ENCODE results near the gene RLIM. TPM values are rescaled to one million over a fixed set of nuclear protein-coding genes. Genes with fewer than 3 reads are reported as not detected.
"Not testable (repeated sequence)": the region's sequence is repeated elsewhere in the genome, so short reads cannot be mapped to it uniquely, and the experiment has no call there.

Gene RLIM, protein sequence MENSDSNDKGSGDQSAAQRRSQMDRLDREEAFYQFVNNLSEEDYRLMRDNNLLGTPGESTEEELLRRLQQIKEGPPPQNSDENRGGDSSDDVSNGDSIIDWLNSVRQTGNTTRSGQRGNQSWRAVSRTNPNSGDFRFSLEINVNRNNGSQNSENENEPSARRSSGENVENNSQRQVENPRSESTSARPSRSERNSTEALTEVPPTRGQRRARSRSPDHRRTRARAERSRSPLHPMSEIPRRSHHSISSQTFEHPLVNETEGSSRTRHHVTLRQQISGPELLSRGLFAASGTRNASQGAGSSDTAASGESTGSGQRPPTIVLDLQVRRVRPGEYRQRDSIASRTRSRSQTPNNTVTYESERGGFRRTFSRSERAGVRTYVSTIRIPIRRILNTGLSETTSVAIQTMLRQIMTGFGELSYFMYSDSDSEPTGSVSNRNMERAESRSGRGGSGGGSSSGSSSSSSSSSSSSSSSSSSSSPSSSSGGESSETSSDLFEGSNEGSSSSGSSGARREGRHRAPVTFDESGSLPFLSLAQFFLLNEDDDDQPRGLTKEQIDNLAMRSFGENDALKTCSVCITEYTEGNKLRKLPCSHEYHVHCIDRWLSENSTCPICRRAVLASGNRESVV
- 10 to 100 TPM; 29.9 to 34.6 TPM for total RNA-seq

DNA sequence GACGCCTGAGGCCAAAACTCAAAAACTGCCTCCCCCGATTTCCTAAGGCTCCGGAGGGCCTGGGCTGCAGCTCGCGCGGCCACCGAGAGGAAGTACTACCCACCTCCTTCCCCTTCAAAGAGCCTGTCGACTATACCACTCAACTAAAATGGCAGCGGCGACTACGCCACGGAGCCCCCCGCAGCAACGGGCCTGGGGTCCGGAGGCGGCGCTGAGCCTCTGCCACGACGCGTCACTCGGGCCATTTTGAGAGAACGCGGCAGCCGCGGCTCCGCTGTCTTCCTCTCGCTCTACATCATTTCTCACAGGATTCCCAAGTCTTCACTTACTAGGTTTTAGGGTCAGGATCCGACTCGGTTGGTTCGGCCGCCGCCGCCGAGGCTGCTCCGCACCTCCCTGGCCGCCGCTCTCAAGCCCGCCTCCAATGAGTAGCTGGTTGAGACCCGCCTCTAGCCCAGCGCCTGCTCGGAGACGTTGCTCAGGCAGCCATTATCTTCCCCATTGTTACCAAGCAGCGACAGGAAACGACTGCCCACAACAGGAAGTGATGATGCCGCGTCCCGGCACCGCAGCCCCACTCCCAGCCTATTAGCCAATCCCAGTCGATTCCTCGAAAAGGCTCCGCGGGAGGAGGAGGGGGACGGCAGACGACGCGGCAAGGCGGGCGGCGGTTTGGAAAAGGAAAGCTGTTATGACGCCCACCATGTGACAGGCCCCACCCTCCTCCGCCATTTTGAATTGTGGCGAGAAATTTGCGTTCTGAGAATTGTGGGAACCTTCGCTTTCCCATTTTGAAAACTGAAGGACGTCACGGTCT, at the start of gene RLIM:
TSS of gene RLIM (minus strand) at position 532 of the 817 bp plus-strand sequence. CDS start 18,647 bp downstream, outside the sequence.
- DNase-seq: peak; percentile 93

DNA sequence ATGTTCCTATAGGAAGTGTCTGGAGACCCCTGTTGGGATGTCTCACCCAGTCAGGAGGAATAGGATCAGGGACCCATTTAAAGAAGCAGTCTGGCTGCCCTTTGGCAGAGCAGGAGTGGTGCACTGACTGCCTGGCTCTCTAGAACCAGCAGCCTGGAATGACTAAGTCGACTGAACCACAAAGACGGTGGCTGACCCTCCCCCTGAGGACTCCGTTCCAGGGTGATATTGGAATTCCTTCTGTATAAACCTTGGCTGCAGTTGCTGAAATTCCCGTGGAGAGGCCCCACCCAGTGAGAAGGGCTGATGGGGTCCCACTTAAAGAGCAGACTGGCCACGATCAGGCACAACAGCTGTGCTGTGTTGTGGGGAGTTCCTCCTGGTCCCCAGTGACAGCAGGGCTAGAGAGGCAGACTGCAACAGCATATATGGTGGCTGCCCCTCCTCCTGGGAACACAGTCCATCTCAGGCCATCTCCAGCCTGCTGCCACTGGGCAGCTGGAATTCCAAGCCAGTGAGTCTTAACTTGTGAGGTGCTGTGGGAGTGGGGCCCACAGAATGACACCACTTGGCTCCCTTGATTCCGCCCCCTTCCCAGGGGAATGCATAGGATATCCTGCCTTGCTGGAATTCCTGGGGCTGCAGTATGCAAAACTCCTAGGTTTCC, 41.8 kb upstream of the RLIM start:
- CTCF ChIA-PET: no interaction called here
- Mint-ChIP-seq H3K27ac (no peak overlapping the region), H3K36me3 (ENCODE audit: low read depth) (no peaks in the 10 kb centered on the region), H3K4me1 (peaks cover 3% of the 10 kb centered on the region), H3K4me3 (no peak overlapping the region), H3K27me3 (no peaks in the 10 kb centered on the region), H3K9me3 (no peaks in the 10 kb centered on the region)
- no peak for DNase-seq
- POLR2A ChIA-PET: no interaction called here

More for the DNA sequence above, at the start of gene RLIM:
- ChIA-PET POLR2A (no interaction called here), CTCF (interaction anchor here (1.8 kb wide), 1 partner anchor 16 kb away, joined by 4 read pairs; no protein-coding TSS in a partner anchor)
- Mint-ChIP-seq H3K27ac (peak within 1 kb of the TSS; percentile 99), H3K4me3 (peak within 1 kb of the TSS; percentile 98), H3K9me3 (no peaks in the 10 kb centered on the region), H3K27me3 (no peaks in the 10 kb centered on the region), H3K36me3 (ENCODE audit: low read depth) (peaks cover 15% of the 10 kb centered on the region), H3K4me1 (peaks cover 15% of the 10 kb centered on the region)

DNA sequence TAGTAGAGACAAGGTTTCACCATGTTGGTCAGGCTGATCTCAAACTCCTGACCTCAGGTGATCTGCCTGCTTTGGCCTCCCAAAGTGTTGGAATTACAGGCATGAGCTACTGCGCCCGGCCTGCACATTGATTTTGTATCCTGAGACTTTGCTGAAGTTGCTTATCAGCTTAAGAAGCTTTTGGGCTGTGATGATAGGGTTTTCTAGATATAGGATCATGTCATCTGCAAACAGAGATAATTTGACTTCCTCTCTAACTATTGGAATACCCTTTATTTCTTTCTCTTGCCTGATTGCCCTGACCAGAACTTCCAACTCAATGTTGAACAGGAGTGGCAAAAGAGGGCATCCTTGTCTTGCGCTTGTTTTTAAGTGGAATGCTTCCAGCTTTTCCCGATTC, 40.5 kb upstream of the RLIM start:
- H3K4me3 Mint-ChIP-seq; DNase-seq; H3K9me3 Mint-ChIP-seq; H3K4me1 Mint-ChIP-seq; H3K27me3 Mint-ChIP-seq; H3K27ac Mint-ChIP-seq; POLR2A ChIA-PET; CTCF ChIA-PET; H3K36me3 Mint-ChIP-seq (ENCODE audit: low read depth): not testable (repeated sequence)

DNA sequence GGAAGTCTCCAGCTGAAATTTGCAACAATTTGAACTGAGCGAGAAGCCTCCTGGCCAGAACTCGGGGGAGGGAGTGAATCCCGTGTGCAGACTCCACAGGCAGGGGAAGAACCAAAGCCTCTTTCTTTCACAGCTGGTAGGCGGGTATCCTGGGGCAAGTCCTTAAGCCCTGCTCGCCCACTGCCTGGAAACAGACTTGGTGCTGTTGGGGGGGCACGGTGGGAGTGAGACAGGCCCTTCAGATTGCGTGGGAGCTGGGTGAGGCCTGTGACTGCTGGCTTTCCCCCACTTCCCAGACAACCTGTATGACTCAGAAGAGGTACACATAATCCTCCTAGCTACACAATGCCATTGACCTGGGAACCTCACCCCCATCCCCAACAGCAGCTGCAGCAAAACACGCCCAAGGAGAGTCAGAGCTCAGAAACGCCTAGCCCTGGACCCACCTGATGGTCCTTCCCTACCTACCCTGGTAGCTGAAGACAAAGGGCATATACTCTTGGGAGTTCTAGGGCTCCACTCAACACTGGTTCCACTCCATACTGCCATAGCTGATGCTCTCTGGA, 22.4 kb upstream of the RLIM start:
- DNase-seq: no peak
- no peak overlapping the region for H3K27ac Mint-ChIP-seq

DNA sequence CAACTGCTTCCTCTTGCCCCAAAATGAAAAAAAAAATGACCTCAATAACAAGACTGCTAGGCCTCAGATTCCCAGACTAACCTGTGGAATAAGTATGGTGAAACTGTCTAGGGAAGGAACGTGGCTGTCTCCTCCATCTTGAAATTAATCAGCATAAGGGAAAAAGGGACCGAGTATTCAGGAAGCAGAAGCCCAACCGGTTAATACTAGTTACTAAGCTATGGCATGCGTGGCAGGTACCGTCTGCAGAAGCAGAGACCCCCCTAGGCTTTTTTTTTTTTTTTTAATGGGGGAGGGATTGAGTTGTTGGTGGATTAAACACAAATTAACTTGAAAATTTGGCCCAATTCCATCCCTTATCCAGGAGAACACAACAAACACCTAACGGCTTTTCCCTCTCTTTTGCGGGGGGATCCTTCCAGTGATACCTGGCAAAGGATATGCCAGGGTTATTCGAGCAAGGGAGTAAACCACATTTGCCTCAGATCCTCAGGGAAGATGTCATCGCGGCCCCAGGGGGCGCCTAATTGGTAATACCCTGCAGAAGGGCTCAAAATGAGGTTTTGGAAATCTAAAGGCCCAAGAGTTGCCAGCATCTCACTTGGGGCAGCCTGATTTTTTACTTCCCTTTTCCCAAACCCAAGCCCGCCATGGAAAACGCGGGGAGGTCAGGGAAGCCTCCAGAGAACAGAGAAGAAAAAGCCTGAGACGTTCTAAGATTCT, 893 bp downstream of the RLIM start:
- Mint-ChIP-seq H3K9me3 (no peaks in the 10 kb centered on the region), H3K4me1 (peaks cover 16% of the 10 kb centered on the region), H3K27ac (peak overlapping the region; percentile 99), H3K4me3 (peak overlapping the region; percentile 98), H3K36me3 (ENCODE audit: low read depth) (peaks cover 19% of the 10 kb centered on the region), H3K27me3 (no peaks in the 10 kb centered on the region)
- ChIA-PET POLR2A (no interaction called here), CTCF (no interaction called here)
- DNase-seq: no peak

More for the DNA sequence above, 22.4 kb upstream of the RLIM start:
- ChIA-PET CTCF (interaction anchor here (0.6 kb wide), 1 partner anchor 89 kb away, joined by 4 read pairs; no protein-coding TSS in a partner anchor), POLR2A (interaction anchor here (0.9 kb wide), 1 partner anchor 33 kb away, joined by 3 read pairs; no protein-coding TSS in a partner anchor)
- Mint-ChIP-seq H3K27me3 (no peaks in the 10 kb centered on the region), H3K4me3 (no peak overlapping the region), H3K9me3 (no peaks in the 10 kb centered on the region), H3K4me1 (no peaks in the 10 kb centered on the region), H3K36me3 (ENCODE audit: low read depth) (no peaks in the 10 kb centered on the region)

DNA sequence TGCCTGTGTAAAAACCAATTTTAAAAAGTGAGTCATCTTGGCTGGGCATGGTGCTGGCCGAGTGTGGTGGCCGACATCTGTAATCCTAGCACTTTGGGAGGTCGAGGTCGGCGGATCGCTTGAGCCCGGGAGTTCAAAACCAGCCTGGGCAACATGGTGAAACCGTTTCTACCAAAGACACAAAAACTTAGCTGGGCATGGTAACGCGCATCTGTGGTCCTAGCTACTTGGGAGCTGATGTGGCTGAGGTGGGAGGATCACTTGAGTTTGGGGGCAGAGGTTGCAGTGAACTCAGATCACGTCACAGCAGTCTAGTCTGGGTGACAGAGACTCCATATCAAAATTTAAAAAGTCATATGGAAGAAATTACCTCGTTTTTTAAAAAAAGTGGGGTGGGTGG, 7.6 kb downstream of the RLIM start:
- CTCF ChIA-PET: no interaction called here
- Mint-ChIP-seq H3K4me1 (peaks cover 30% of the 10 kb centered on the region), H3K9me3 (no peaks in the 10 kb centered on the region), H3K36me3 (ENCODE audit: low read depth) (peaks cover 39% of the 10 kb centered on the region), H3K4me3 (no peak overlapping the region), H3K27ac (no peak overlapping the region), H3K27me3 (no peaks in the 10 kb centered on the region)
- POLR2A ChIA-PET: no interaction called here
- no peak for DNase-seq

DNA sequence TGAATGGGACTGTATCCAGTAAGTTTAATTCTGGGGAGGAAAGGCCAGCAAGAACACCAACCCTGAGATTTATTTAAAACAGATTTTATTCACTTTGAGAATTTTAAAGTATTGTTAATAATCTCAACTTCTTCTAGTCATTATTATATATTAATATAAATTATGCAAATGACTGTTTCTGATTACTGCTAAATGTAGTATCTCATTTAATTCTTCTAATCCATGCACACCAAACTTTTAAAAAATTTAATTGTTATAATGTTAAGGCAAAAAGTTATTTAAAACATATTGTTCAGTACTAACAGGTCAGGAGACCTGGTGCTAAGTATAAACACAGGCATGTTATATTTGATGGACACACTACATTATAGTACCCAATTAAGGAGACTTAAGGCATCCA, 8.1 kb downstream of the RLIM start:
- ChIA-PET CTCF (no interaction called here), POLR2A (no interaction called here)
- Mint-ChIP-seq H3K4me3 (no peak overlapping the region), H3K9me3 (no peaks in the 10 kb centered on the region), H3K27ac (no peak overlapping the region), H3K27me3 (no peaks in the 10 kb centered on the region), H3K4me1 (peaks cover 30% of the 10 kb centered on the region), H3K36me3 (ENCODE audit: low read depth) (peaks cover 44% of the 10 kb centered on the region)
- DNase-seq: no peak

DNA sequence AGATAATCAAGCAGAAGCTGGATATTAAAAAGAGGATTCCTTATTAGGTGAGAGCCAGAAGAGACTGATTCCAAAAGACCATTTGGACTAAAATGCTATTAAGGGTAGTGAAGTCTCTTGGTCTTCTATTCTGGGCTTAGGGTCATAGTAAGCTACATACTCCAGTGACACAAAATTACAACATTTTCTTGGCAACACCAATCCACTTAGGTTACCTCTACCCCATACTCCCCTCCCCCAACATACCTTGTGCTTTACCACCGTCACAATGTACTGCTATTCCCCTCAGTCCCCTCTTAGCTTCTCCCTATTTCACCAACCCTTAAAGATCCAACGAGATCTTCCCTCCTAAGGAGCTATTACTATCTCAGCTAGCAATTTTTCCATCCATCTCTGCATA, 11.4 kb downstream of the RLIM start:
- H3K27ac Mint-ChIP-seq: no peak overlapping the region
- H3K27me3 Mint-ChIP-seq: no peaks in the 10 kb centered on the region
- no peak for DNase-seq
- peaks cover 28% of the 10 kb centered on the region for H3K4me1 Mint-ChIP-seq
- no peaks in the 10 kb centered on the region for H3K9me3 Mint-ChIP-seq
- POLR2A ChIA-PET: interaction anchor here (0.6 kb wide), 1 partner anchor 34 kb away, joined by 3 read pairs; no protein-coding TSS in a partner anchor
- peaks cover 46% of the 10 kb centered on the region for H3K36me3 Mint-ChIP-seq (ENCODE audit: low read depth)
- no peak overlapping the region for H3K4me3 Mint-ChIP-seq
- CTCF ChIA-PET: interaction anchor here (0.7 kb wide), 1 partner anchor 11 kb away, joined by 4 read pairs; no protein-coding TSS in a partner anchor

DNA sequence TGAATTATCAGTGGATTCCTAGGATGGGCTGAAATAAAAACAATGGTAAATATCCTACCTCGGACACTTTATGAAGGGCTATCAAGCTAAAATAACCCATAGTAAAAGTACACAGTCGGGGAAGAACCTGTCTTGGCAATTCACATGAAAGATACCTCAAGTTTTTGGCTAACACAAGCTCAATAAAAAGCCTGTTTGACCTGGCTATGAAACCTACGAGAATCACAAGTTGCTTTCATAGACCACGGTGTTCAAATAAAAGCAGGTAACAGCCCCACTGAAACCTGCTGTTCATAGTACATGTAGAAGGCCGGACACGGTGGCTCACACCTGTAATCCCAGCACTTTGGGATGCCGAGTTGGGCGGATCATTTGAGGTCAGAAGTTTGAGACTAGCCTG, 12.3 kb downstream of the RLIM start:
- peaks cover 44% of the 10 kb centered on the region for H3K36me3 Mint-ChIP-seq (ENCODE audit: low read depth)
- CTCF ChIA-PET: no interaction called here
- POLR2A ChIA-PET: no interaction called here
- DNase-seq: no peak
- no peak overlapping the region for H3K27ac Mint-ChIP-seq
- no peaks in the 10 kb centered on the region for H3K27me3 Mint-ChIP-seq
- no peaks in the 10 kb centered on the region for H3K9me3 Mint-ChIP-seq
- peaks cover 28% of the 10 kb centered on the region for H3K4me1 Mint-ChIP-seq
- H3K4me3 Mint-ChIP-seq: no peak overlapping the region

DNA sequence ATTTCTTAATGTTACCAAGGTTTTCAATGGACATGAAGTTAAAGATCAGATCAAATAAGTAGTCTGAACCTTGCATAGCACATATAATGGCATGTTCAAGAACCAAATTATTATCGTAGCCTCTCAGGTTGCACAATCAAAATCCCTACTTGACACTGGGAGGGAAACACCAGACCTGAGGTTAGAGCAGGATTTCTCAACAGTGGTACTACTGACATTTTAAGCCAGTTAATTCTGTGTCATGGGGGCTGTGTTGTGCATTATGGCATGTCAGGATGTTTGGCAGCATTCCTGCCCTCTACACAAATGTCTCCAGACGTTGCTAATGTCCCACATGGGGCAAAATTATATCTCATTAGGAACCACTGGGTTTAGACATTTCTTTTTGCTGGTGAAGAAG, 20.8 kb downstream of the RLIM start:
- Mint-ChIP-seq H3K27ac (no peak overlapping the region), H3K36me3 (ENCODE audit: low read depth) (peaks cover 23% of the 10 kb centered on the region), H3K9me3 (no peaks in the 10 kb centered on the region), H3K4me3 (no peak overlapping the region), H3K4me1 (no peaks in the 10 kb centered on the region), H3K27me3 (no peaks in the 10 kb centered on the region)
- POLR2A ChIA-PET: no interaction called here
- no peak for DNase-seq
- CTCF ChIA-PET: no interaction called here

DNA sequence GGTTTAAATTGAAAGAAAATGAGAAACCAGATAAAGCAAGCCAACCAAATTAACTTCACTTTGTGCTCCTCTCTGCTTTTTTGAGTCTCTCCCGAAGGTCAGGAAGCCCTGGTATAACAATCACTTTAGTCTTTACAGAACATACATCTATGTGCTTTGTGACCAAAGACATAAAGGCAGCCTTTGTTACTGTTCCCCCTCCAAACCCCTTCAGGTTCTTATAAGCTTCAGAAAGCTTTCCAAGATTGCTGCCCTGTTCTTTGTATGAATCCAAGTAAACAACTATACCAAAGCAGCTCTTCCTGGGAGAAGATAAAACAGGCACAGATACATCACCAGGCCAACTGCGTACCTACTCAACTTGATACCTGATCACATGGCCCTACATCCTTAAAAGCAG, 28.7 kb downstream of the RLIM start:
- H3K27ac Mint-ChIP-seq: no peak overlapping the region
- CTCF ChIA-PET: interaction anchor here (1.0 kb wide), 1 partner anchor 25 kb away, joined by 3 read pairs; no protein-coding TSS in a partner anchor

More for the DNA sequence above, 28.7 kb downstream of the RLIM start:
- Mint-ChIP-seq H3K9me3 (no peaks in the 10 kb centered on the region), H3K27me3 (no peaks in the 10 kb centered on the region), H3K4me1 (no peaks in the 10 kb centered on the region), H3K36me3 (ENCODE audit: low read depth) (peaks cover 26% of the 10 kb centered on the region), H3K4me3 (no peak overlapping the region)
- POLR2A ChIA-PET: no interaction called here
- no peak for DNase-seq

Measured in activated CD4-positive, alpha-beta T cell treated with anti-CD3 and anti-CD28 coated beads, Interleukin-2, amount 10 ng/mL, durations not matched to agents 7 days and 5 days (primary cell).